Measurements from ENCODE around the gene UEVLD.

UEVLD gene

GRCh38 chr11:18495271-18495670 lies 93.3 kb downstream of the UEVLD start:
- no peak for DNase-seq

- DNase-seq: no peak
Observed at GRCh38 chr11:18493310-18493709, 95.2 kb downstream of the UEVLD start.

DNA sequence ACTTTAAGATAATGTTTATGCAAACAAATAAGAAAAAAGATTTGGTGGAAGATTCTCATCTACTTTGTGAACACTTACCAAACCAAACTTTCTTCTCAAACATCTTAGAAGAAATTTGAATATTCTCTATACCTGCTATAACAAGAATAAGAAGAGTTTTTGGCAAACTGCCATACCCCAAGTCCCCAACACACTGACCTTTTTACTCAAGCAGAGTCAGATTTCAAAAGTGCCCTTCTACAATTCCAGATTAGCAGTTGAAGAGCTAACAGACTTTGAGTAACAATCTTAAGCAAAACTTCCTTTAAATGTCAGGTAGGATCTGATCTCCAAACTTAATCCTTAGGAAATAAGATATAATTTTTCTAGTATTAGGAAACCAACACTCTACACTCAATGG lies 95.6 kb downstream of the UEVLD start:
- no peak for DNase-seq

DNA sequence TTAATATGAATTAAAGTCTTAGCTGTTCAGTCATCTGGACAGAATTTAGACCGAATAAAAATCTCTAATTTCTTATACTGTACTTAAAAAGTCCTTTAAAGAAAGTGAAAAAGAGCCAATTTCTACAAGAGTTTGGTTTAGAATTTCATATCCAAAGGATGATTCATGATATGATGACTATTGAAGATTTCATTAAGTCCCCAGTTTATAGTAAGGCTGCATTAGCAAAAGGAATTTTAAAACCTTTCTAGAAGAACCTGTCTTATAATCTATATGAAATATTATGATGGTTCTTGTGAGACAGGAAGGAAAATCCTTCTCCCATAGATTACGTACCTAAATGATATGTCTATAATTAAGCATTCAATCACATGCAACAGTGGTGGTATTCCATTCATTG lies 96.6 kb downstream of the UEVLD start:
- DNase-seq: no peak

DNA sequence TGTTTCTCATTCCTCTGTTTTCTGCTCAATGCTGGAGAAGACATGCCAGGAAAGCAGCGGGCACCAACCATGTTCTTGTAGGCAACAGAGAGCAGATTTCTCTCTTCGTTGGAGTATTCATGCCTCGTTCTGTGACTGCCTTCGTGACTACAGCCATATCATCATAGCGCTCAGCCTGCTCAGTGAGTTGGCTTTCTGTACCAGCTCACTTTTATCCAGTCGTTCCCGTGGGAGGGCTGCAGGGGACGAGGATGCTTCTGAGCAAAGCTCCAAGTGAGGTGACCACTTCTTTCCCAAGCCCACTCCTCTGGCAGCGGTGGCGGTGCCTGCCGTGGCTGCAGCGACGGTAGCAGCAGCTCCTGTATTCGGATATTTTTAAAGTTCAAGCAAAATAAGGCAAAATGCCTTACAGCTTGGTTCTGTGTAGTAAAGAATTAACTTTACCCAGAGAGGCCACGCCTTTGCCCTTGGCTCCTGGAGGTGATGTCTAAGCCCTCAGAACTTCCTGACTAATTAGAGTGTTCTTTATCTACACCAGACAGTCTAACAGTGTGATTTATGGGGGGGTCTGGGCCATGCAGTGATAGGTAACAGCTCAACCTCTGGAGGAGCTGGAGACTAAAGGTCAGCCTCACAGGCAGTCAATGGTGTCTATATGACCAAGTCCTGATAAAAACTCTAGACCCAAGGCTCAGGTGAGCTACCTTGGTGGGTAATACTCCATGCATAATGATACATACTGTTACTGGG lies 97.6 kb downstream of the UEVLD start:
- DNase-seq: no peak

- DNase-seq: no peak
Observed at GRCh38 chr11:18490319-18490718, 98.2 kb downstream of the UEVLD start.

DNA sequence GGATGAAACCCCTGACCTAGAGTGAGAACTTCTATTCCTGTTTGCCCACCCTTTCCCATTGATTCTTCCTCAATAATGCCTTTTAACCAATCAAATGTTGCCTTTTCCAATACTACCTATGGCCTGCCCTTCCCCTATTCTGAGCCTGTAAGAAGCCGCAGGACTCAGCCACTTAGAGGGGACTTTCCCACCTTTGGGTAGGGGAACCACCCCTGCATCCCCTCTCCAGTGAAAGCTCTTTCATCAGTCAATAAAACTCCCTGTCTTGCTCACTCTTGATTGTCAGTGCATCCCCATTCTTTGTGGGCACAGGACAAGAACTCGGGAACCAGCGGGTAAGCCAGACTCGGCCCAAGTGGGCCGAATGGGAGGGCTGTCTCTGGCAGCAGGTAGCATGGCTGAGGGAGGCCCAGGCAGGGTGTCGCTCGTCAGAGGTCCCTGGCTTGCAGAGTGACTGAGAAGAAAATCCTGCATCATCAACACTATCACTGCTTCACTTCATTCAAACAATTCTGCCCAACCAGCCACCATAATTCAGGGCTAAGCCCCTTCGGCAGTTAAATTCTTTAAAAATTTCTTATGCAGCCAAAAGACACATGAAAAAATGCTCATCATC lies 102.5 kb downstream of the UEVLD start:
- no peak for DNase-seq
